ENCODE measurements around the gene GRIP1. TPM values are rescaled to one million over a fixed set of nuclear protein-coding genes. Genes with fewer than 3 reads are reported as not detected.

The GRIP1 gene
- total and polyA plus RNA-seq, 2 donors (not counting 1 experiment from before 2014, with no cell fraction given): 0.12 TPM; not detected in 1

GRCh38 chr12:66496595-66496994 is 182.3 kb downstream of the GRIP1 start:
- Histone ChIP-seq H3K36me3 (ENCODE audit: control insufficient read depth, insufficient read depth, low read length) (no peaks in the 10 kb centered on the region), H3K9me3 (ENCODE audit: control insufficient read depth, insufficient read depth, low read depth, low read length) (no peaks in the 10 kb centered on the region), H3K27me3 (ENCODE audit: control insufficient read depth, insufficient read depth, low read length) (no peaks in the 10 kb centered on the region), H3K9ac (ENCODE audit: insufficient read depth, low read length) (no peak overlapping the region), H3K4me2 (ENCODE audit: extremely low read depth, insufficient read depth, low read length) (no peak overlapping the region), H3K4me1 (ENCODE audit: control insufficient read depth, extremely low read depth, insufficient read depth, low read length) (no peaks in the 10 kb centered on the region), H3K79me2 (ENCODE audit: control insufficient read depth, insufficient read depth, low read length) (no peaks in the 10 kb centered on the region), H3K27ac (ENCODE audit: insufficient read depth, low read length) (no peak overlapping the region), H4K20me1 (ENCODE audit: control insufficient read depth, extremely low read depth, insufficient read depth, low read length) (no peaks in the 10 kb centered on the region), H3K4me3 (replicated peaks in 1 of 4; ENCODE audit: control extremely low read depth in 1 of 4, insufficient read depth in 1 of 4, low read depth in 3 of 4, low read length in 4 of 4) (no peak overlapping the region), H2AFZ (ENCODE audit: low read length) (no peak overlapping the region)
- no peak for DNase-seq (ENCODE audit: low read depth in 2 of 2)
- TF ChIP-seq EZH2 (IDR thresholded peaks at IDR 0.05; ENCODE audit: low read length, missing control alignments) (no peak), CTCF (conservative IDR thresholded peaks at IDR 0.05 in 1 of 2, IDR thresholded peaks at IDR 0.05 in 1 of 2; ENCODE audit: low read depth in 1 of 2, low read length in 2 of 2) (no peak)

GRCh38 chr12:66495709-66496108 is 183.2 kb downstream of the GRIP1 start:
- H3K4me3 ChIP-seq (replicated peaks in 1 of 4; ENCODE audit: control extremely low read depth in 1 of 4, insufficient read depth in 1 of 4, low read depth in 3 of 4, low read length in 4 of 4): no peak overlapping the region
- no peaks in the 10 kb centered on the region for H3K4me1 ChIP-seq (ENCODE audit: control insufficient read depth, extremely low read depth, insufficient read depth, low read length)
- no peak for DNase-seq (ENCODE audit: low read depth in 2 of 2)
- H3K79me2 ChIP-seq (ENCODE audit: control insufficient read depth, insufficient read depth, low read length): no peaks in the 10 kb centered on the region
- no peaks in the 10 kb centered on the region for H3K9me3 ChIP-seq (ENCODE audit: control insufficient read depth, insufficient read depth, low read depth, low read length)
- no peak for TF ChIP-seq CTCF (conservative IDR thresholded peaks at IDR 0.05 in 1 of 2, IDR thresholded peaks at IDR 0.05 in 1 of 2; ENCODE audit: low read depth in 1 of 2, low read length in 2 of 2)
- TF ChIP-seq EZH2 (IDR thresholded peaks at IDR 0.05; ENCODE audit: low read length, missing control alignments): no peak
- no peak overlapping the region for H3K9ac ChIP-seq (ENCODE audit: insufficient read depth, low read length)
- no peak overlapping the region for H3K4me2 ChIP-seq (ENCODE audit: extremely low read depth, insufficient read depth, low read length)
- H2AFZ ChIP-seq (ENCODE audit: low read length): no peak overlapping the region
- H3K27me3 ChIP-seq (ENCODE audit: control insufficient read depth, insufficient read depth, low read length): no peaks in the 10 kb centered on the region
- H4K20me1 ChIP-seq (ENCODE audit: control insufficient read depth, extremely low read depth, insufficient read depth, low read length): no peaks in the 10 kb centered on the region
- H3K36me3 ChIP-seq (ENCODE audit: control insufficient read depth, insufficient read depth, low read length): no peaks in the 10 kb centered on the region
- no peak overlapping the region for H3K27ac ChIP-seq (ENCODE audit: insufficient read depth, low read length)

- Histone ChIP-seq H4K20me1 (ENCODE audit: control insufficient read depth, extremely low read depth, insufficient read depth, low read length) (no peaks in the 10 kb centered on the region), H3K4me3 (replicated peaks in 1 of 4; ENCODE audit: control extremely low read depth in 1 of 4, insufficient read depth in 1 of 4, low read depth in 3 of 4, low read length in 4 of 4) (no peak overlapping the region), H2AFZ (ENCODE audit: low read length) (no peak overlapping the region), H3K79me2 (ENCODE audit: control insufficient read depth, insufficient read depth, low read length) (no peaks in the 10 kb centered on the region), H3K4me1 (ENCODE audit: control insufficient read depth, extremely low read depth, insufficient read depth, low read length) (no peaks in the 10 kb centered on the region), H3K36me3 (ENCODE audit: control insufficient read depth, insufficient read depth, low read length) (no peaks in the 10 kb centered on the region), H3K27ac (ENCODE audit: insufficient read depth, low read length) (no peak overlapping the region), H3K27me3 (ENCODE audit: control insufficient read depth, insufficient read depth, low read length) (no peaks in the 10 kb centered on the region), H3K9ac (ENCODE audit: insufficient read depth, low read length) (no peak overlapping the region), H3K9me3 (ENCODE audit: control insufficient read depth, insufficient read depth, low read depth, low read length) (no peaks in the 10 kb centered on the region), H3K4me2 (ENCODE audit: extremely low read depth, insufficient read depth, low read length) (no peak overlapping the region)
- TF ChIP-seq CTCF (conservative IDR thresholded peaks at IDR 0.05 in 1 of 2, IDR thresholded peaks at IDR 0.05 in 1 of 2; ENCODE audit: low read depth in 1 of 2, low read length in 2 of 2): no peak
- no peak for TF ChIP-seq EZH2 (IDR thresholded peaks at IDR 0.05; ENCODE audit: low read length, missing control alignments)
- DNase-seq (ENCODE audit: low read depth in 2 of 2): no peak
Observed at GRCh38 chr12:66493819-66494218, 185.1 kb downstream of the GRIP1 start.
